LNCaP clone FGC (cell line): ENCODE data around the gene TAPT1.

Experiments used
- DNase-seq: peaks from one replicate; pipeline ENCODE4 v3.0.0-alpha.2; 2011; ENCODE audit warnings: low read depth
- H3K4me3 ChIP-seq: 2 replicates; pipeline ENCODE4 v1.5.1; 2011; ENCODE audit warnings: mild to moderate bottlenecking, low read depth, low read length, control low read depth
- CTCF ChIP-seq: IDR thresholded peaks from 2 replicates; pipeline ENCODE4 v1.5.1; 2012; ENCODE audit warnings: mild to moderate bottlenecking; ENCODE audit not compliant: control insufficient read depth, insufficient read depth; ENCODE audit errors: extremely low read depth

Gene TAPT1

GRCh38 chr4:16248605-16249004 is 22.3 kb upstream of the TAPT1 start:
- TF ChIP-seq CTCF = no peak
- no peak overlapping the region for H3K4me3 ChIP-seq
- DNase-seq = no peak

- DNase-seq = no peak
- TF ChIP-seq CTCF = no peak
- no peak overlapping the region for H3K4me3 ChIP-seq
These were observed 19.0 kb upstream of the TAPT1 start for GRCh38 chr4:16245241-16245640.

GRCh38 chr4:16243285-16243684 is 17.0 kb upstream of the TAPT1 start:
- H3K4me3 ChIP-seq = no peak overlapping the region
- no peak for TF ChIP-seq CTCF
- DNase-seq = no peak

GRCh38 chr4:16240300-16240699 is 14.0 kb upstream of the TAPT1 start:
- TF ChIP-seq CTCF = no peak
- no peak for DNase-seq
- no peak overlapping the region for H3K4me3 ChIP-seq

GRCh38 chr4:16239086-16239485 is 12.8 kb upstream of the TAPT1 start:
- H3K4me3 ChIP-seq = no peak overlapping the region
- TF ChIP-seq CTCF = no peak
- no peak for DNase-seq

GRCh38 chr4:16238327-16238726 is 12.1 kb upstream of the TAPT1 start:
- DNase-seq = no peak
- H3K4me3 ChIP-seq = no peak overlapping the region
- no peak for TF ChIP-seq CTCF

- DNase-seq = no peak
- no peak overlapping the region for H3K4me3 ChIP-seq
- TF ChIP-seq CTCF = no peak
These were observed 11.4 kb upstream of the TAPT1 start for GRCh38 chr4:16237715-16238114.
